ENCODE data around the gene RANBP9.

Gene RANBP9

GRCh38 chr6:13586603-13587542 lies 124.8 kb downstream of the RANBP9 start:
- no peak for DNase-seq (ENCODE audit: low read depth)
- TF ChIP-seq CTCF (IDR thresholded peaks at IDR 0.05; ENCODE audit: low read length, missing control alignments) = no peak
- H3K4me3 ChIP-seq (replicated peaks; ENCODE audit: low read depth, low read length) = no peak overlapping the region

DNA sequence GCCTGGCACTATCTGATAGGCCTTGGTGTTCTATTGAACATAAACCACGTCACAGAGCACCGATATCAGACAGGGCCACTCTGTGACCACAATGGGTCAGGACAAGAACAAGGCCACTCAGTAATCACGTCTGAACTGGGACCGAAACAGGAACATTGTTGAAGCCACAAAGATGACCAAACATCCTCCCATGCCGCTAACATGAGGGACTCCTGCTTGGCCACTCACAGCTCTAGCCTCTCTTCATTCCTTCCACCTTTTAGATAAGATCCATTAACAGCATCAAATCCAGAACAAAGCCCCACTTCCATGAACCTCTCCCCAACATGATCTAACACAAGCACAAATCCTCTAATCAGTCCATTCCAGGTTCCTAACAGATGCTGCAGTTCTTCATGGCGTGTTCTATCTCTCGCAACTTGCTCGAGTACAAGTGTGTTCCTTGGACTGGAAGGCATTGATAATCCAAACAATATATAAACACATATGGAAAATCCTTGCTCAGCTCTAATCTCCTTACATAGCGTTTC lies 129.9 kb downstream of the RANBP9 start:
- no peak for DNase-seq (ENCODE audit: low read depth)
- H3K4me3 ChIP-seq (replicated peaks; ENCODE audit: low read depth, low read length) = no peak overlapping the region
- TF ChIP-seq CTCF (IDR thresholded peaks at IDR 0.05; ENCODE audit: low read length, missing control alignments) = no peak

- no peak overlapping the region for H3K4me3 ChIP-seq (replicated peaks; ENCODE audit: low read depth, low read length)
- no peak for TF ChIP-seq CTCF (IDR thresholded peaks at IDR 0.05; ENCODE audit: low read length, missing control alignments)
- no peak for DNase-seq (ENCODE audit: low read depth)
Measured at GRCh38 chr6:13579911-13580310, 131.7 kb downstream of the RANBP9 start.

DNA sequence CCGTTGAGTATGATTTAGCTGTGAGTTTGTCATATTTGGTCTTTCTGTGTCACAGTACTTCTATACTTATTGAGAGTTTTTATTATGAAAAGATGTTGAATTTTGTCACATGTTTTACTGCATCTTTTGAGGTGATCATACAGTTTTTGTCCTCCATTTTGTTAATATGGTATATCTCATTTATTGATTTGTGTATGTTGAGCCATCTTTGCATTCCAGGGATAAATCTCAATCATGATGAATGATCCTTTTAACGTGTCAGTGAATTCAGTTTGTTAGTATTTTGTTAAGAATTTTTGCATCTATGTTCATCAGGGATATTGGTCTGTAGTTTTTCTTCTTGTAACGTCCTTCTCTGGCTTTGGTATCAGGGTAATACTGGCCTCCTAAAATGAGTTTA lies 133.7 kb downstream of the RANBP9 start:
- no peak for TF ChIP-seq CTCF (IDR thresholded peaks at IDR 0.05; ENCODE audit: low read length, missing control alignments)
- H3K4me3 ChIP-seq (replicated peaks; ENCODE audit: low read depth, low read length) = no peak overlapping the region
- DNase-seq (ENCODE audit: low read depth) = no peak

DNA sequence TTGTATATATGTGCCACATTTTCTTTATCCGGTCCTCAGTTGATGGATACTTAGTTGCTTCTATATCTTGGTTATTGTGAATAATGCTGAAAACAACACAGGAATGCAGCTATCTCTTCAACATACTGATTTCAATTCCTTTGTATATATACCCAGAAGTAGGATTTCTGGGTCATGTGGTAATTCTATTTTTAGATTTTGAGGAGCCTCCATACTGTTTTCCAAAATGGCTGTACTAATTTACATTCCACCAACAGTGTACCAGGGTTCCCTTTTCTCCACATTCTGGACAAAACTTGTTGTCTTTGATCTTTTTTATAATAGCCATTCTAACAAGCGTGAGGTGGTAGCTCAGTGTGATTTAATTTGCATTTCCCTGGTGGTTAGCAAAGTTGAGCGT lies 135.6 kb downstream of the RANBP9 start:
- no peak for TF ChIP-seq CTCF (IDR thresholded peaks at IDR 0.05; ENCODE audit: low read length, missing control alignments)

DNA sequence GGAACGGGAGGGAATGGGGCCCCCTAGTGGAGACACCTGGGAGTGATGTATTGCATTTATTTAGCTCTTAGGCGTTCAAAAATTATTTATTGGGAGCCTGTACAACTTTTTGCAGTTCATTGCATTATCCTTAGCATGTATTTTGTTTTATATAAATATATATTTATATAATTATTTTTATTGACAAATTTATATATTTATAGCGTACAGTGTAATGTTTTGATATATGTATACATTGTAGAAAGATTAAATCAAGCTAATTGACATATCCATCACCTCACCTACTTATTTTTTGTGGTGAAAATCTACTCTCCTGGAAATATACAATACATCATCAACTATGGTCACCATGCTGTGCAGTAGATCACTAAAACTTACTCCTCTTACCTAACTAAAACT lies 136.3 kb downstream of the RANBP9 start:
- peak; percentile 73 for TF ChIP-seq CTCF (IDR thresholded peaks at IDR 0.05; ENCODE audit: low read length, missing control alignments)
- DNase-seq (ENCODE audit: low read depth) = no peak
- peak overlapping the region; percentile 81 for H3K4me3 ChIP-seq (replicated peaks; ENCODE audit: low read depth, low read length)

More for the DNA sequence above, 135.6 kb downstream of the RANBP9 start:
- H3K4me3 ChIP-seq (replicated peaks; ENCODE audit: low read depth, low read length) = no peak overlapping the region
- no peak for DNase-seq (ENCODE audit: low read depth)
